ENCODE results near the gene ADARB1.

The ADARB1 gene

GRCh38 chr21:45097827-45098387 is 23.5 kb downstream of the ADARB1 start:
- in situ Hi-C loops (cut with MboI; ENCODE audit: low sequenced_read_pairs, unreplicated experiment) = no loop called here
- no peak for TF ChIP-seq CTCF (IDR thresholded peaks at IDR 0.05; ENCODE audit: borderline replicate concordance, control extremely low read depth, extremely low read depth, insufficient read depth, missing control alignments)
- DNase-seq (ENCODE audit: low spot score) = no peak

- TF ChIP-seq CTCF (IDR thresholded peaks at IDR 0.05; ENCODE audit: borderline replicate concordance, control extremely low read depth, extremely low read depth, insufficient read depth, missing control alignments) = peak; percentile 53
- DNase-seq (ENCODE audit: low spot score) = peak; percentile 64
- in situ Hi-C loops (cut with MboI; ENCODE audit: low sequenced_read_pairs, unreplicated experiment) = no loop called here
Measured at GRCh38 chr21:45098867-45099266, 24.5 kb downstream of the ADARB1 start.

DNA sequence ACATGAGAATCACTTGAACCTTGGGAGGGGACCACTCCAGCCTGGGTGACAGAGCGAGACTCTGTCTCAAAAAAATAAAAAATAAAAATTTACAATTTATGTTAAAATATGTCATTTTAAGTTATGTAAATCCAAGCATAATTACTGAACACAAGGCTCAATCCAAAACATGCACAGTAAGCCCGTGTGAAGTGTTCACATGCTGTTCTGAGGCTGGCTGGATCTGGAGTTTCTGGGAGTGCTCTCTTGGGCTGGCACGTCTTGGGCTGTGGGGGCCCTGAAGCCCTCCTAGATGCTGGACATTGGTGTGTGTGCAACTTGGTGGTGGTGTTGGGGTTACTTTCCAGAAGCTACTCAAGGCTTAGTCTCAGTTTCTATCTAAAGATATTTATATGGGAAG is 25.2 kb downstream of the ADARB1 start:
- TF ChIP-seq CTCF (IDR thresholded peaks at IDR 0.05; ENCODE audit: borderline replicate concordance, control extremely low read depth, extremely low read depth, insufficient read depth, missing control alignments) = no peak
- in situ Hi-C loops (cut with MboI; ENCODE audit: low sequenced_read_pairs, unreplicated experiment) = no loop called here
- DNase-seq (ENCODE audit: low spot score) = no peak

DNA sequence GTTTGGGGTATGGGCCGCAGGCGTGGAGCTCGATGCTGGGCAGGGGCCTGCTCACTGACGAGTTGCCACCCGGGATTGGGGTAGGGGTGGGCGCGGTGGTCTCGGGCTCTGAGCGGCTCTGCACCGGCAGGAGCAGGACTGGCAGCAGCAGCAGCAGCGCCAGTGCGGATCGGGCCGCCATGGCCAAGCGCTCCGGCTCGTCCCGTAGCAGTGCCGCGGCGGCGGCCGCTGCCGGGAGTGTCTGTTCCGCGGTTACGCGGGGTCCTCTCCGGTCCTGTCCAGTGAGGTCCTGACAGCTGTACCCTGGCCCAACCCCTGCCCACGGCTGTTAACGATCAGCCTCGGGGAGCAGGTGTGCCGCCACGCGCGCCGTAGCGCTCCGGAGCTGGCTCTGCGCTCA is 26.5 kb downstream of the ADARB1 start:
- DNase-seq (ENCODE audit: low spot score) = no peak
- no peak for TF ChIP-seq CTCF (IDR thresholded peaks at IDR 0.05; ENCODE audit: borderline replicate concordance, control extremely low read depth, extremely low read depth, insufficient read depth, missing control alignments)
- in situ Hi-C loops (cut with MboI; ENCODE audit: low sequenced_read_pairs, unreplicated experiment) = no loop called here

DNA sequence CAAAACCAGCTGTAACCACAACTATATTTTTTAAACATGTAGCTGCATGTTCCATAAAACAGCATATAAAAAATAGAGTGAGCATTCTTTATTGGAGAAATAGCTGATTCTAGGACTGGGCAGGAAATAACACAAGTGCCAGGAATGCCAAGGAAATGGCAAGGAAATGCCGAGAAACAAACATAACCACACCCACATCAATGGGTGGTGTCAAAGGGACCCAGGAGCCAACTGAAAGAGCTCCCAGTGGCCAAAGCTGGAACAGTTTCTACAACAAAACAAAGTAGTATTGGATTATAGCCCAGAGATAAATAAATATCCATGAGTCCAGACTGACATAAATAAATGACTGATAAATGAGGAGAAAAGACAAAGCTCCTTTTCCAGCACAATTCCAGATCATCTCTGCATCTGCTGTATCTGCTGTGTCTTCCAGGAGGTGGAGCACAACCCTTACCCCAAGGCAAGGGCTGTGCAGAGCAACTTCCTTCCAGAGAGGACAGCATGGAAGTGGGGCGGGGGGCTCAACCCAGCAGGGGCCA is 28.1 kb downstream of the ADARB1 start:
- peak; percentile 23 for TF ChIP-seq CTCF (IDR thresholded peaks at IDR 0.05; ENCODE audit: borderline replicate concordance, control extremely low read depth, extremely low read depth, insufficient read depth, missing control alignments)
- in situ Hi-C loops (cut with MboI; ENCODE audit: low sequenced_read_pairs, unreplicated experiment) = no loop called here
- DNase-seq (ENCODE audit: low spot score) = no peak

- TF ChIP-seq CTCF (IDR thresholded peaks at IDR 0.05; ENCODE audit: borderline replicate concordance, control extremely low read depth, extremely low read depth, insufficient read depth, missing control alignments) = no peak
- DNase-seq (ENCODE audit: low spot score) = no peak
- in situ Hi-C loops (cut with MboI; ENCODE audit: low sequenced_read_pairs, unreplicated experiment) = no loop called here
Measured at GRCh38 chr21:45103971-45104520, 29.7 kb downstream of the ADARB1 start.
